Brain microvascular endothelial cell (primary cell): Measurements from ENCODE around the gene SSBP2.

Experiments used
- DNase-seq: peaks from one replicate; pipeline ENCODE4 v3.0.0-alpha.2; 2020
- H3K27ac ChIP-seq: fragments of 250-450 bp; sonication (Bioruptor Pico); 2 replicates; pipeline ENCODE4 v1.5.1; 2020; ENCODE audit warnings: mild to moderate bottlenecking, moderate library complexity
- H3K27me3 ChIP-seq: fragments of 250-450 bp; sonication (Bioruptor Pico); replicated peaks from 2 replicates; pipeline ENCODE4 v1.5.1; 2020; ENCODE audit warnings: mild to moderate bottlenecking
- H3K36me3 ChIP-seq: fragments of 250-450 bp; sonication (Bioruptor Pico); replicated peaks from 2 replicates; pipeline ENCODE4 v1.5.1; 2020; ENCODE audit warnings: mild to moderate bottlenecking
- H3K4me3 ChIP-seq: 2 replicates; pipeline ENCODE4 v1.5.1; 2011; ENCODE audit warnings: low read depth, mild to moderate bottlenecking, control low read depth, low read length, moderate library complexity
- in situ Hi-C: cut with HindIII; loops from 2 replicates; pipeline ENCODE4 v1.10.0; 2017; ENCODE audit warnings: low sequenced_read_pairs, low pct_ligation_motif_present
- TF ChIP-seq, protein P1 (sequence below): IDR thresholded peaks from 2 replicates; pipeline ENCODE4 v1.5.1; 2011; ENCODE audit warnings: low read depth, mild to moderate bottlenecking, moderate library complexity, low read length, control low read depth, inconsistent platforms; ENCODE audit errors: missing control alignments

SSBP2 gene

DNA sequence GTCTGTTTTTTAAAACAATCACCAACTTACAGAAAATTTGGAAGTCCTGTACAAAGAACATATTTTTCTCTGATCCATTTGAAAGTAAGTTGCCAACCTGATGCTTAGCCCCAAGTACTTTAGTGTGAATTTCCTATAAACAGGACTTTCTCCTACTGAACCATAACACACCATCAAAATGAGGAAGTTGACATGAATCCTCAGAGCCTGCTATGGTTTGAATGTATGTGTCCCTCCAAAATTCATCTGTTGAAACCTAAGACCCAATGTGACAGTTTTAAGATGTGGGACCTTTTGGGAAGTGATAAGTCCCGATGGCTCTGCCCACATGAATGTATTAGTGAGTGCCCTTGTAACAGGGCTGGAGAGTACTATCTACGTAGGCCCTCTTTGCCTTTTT lies 350.5 kb downstream of the SSBP2 start:
- Histone ChIP-seq H3K36me3 (no peaks in the 10 kb centered on the region), H3K27ac (no peak overlapping the region), H3K27me3 (no peaks in the 10 kb centered on the region), H3K4me3 (no peak overlapping the region)
- no peak for DNase-seq
- TF ChIP-seq, protein P1, sequence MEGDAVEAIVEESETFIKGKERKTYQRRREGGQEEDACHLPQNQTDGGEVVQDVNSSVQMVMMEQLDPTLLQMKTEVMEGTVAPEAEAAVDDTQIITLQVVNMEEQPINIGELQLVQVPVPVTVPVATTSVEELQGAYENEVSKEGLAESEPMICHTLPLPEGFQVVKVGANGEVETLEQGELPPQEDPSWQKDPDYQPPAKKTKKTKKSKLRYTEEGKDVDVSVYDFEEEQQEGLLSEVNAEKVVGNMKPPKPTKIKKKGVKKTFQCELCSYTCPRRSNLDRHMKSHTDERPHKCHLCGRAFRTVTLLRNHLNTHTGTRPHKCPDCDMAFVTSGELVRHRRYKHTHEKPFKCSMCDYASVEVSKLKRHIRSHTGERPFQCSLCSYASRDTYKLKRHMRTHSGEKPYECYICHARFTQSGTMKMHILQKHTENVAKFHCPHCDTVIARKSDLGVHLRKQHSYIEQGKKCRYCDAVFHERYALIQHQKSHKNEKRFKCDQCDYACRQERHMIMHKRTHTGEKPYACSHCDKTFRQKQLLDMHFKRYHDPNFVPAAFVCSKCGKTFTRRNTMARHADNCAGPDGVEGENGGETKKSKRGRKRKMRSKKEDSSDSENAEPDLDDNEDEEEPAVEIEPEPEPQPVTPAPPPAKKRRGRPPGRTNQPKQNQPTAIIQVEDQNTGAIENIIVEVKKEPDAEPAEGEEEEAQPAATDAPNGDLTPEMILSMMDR, result no peak
- in situ Hi-C loops, result no loop called here

DNA sequence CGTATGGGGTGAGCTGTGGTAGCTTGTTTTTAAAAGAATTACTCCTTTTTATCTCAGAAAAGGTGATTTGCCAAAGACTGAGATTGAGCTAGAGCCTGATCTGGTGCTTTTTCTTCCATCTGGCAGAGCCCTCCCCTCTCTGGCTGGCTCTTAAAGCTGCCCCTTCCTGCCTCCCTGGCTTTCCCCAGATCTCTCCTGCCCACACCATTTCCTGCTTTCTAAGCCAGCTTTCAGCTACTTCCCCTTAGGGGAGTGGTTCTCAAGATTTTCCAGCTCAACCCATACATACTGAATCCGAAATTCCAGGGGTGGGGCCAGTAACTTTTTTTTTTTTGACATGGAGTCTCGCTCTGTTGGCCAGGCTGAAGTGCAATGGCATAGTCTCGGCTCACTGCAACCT lies 352.2 kb downstream of the SSBP2 start:
- TF ChIP-seq, protein P1, result no peak
- DNase-seq, result no peak

DNA sequence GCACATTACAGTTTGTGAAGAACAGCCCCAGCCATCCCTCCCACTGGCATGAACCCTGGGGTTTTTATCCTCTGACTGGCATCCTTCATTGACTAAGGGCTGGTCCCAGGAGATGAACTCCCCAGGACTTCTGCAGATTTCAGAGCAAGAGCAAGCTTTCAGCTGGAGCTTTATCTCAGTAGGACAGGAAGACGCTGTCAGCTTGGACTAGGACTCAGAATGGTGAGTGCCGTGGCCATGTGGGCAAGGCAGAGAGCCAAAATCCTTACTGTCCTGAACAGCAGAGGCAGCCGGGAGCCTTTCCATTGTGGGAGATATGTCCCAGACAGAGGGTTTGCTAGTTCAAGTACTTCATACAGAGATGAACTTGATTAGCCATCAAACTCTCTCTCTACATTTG lies 353.7 kb downstream of the SSBP2 start:
- TF ChIP-seq, protein P1, result no peak
- DNase-seq, result peak; percentile 43
- Histone ChIP-seq H3K4me3 (no peak overlapping the region), H3K27ac (no peak overlapping the region), H3K27me3 (no peaks in the 10 kb centered on the region), H3K36me3 (no peaks in the 10 kb centered on the region)
- in situ Hi-C loops, result no loop called here

More for the DNA sequence above, 352.2 kb downstream of the SSBP2 start:
- H3K36me3 ChIP-seq, result no peaks in the 10 kb centered on the region
- in situ Hi-C loops, result no loop called here
- no peak overlapping the region for H3K27ac ChIP-seq
- no peak overlapping the region for H3K4me3 ChIP-seq
- H3K27me3 ChIP-seq, result no peaks in the 10 kb centered on the region

DNA sequence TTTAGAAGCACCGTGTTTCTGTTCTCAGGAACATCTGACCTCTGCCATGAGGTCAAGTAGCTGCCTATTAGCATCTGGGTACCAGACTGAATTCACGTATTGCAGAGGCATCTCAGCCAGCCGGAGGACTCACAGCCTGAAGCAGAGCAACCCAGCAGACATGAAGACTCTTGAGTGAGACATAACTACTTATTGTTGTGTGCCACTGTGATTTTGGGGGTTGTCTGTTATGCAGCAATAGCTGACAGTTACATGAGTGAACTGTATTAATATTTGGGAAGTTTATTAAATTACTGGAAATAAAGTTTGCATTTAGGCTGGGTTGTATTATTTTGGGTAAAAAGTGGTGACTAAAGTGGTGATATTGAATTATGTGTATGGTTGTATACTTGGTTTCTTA lies 355.6 kb downstream of the SSBP2 start:
- in situ Hi-C loops, result no loop called here
- DNase-seq, result no peak
- H3K36me3 ChIP-seq, result no peaks in the 10 kb centered on the region
- no peak overlapping the region for H3K4me3 ChIP-seq
- TF ChIP-seq, protein P1, result no peak
- no peak overlapping the region for H3K27ac ChIP-seq
- no peaks in the 10 kb centered on the region for H3K27me3 ChIP-seq

DNA sequence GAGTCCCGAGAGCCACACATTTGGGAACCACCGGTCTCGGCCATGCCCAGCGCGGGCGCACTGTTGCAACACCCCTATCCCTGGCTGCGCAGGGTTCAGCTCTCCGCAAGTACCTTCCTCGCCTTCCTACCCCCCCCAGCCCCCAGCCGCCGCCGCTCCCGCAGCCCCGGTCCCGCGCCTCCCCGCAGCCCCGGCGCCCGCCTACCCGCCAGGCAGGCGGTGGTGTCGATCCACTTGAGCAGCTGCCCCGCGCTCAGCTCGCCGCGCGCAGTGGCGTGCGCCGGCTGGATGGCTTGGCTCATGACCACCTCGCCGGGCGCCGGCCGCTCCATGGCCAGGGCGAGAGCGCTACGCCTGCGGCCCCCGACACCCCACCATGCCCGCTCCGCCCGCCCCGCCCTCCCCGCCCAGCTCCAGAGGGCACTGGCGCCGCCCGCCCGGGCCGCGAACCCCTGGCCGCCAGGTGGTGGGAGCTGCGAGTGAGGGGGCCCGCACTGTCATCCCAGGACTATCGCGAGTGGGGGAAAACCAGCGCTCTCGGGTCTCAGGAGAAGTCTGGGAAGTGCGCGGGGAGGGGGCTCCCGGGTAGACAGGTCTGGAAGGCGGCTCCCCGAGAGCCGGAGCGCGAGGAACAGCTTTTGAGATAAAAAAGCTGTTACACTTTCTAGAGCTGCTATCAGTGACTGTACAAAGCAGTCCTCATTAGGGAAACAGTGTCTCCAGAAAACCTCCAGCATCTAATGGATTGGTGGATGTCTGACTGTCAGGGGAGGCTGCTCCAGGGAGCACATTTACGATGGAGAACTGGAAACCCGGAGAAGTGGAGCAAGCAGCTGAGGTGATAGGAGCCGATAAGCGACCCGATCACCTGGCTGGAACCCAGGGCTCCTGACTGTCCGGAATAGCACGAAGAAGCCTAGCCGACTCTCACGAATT lies 356.8 kb downstream of the SSBP2 start, which contains the start of gene ACOT12:
TSS of gene ACOT12 (minus strand) at position 352 of the 936 bp plus-strand sequence. CDS start at position 332, 20 bp downstream.
- in situ Hi-C loops, result no loop called here
- DNase-seq, result peak; percentile 4
- TF ChIP-seq, protein P1, result no peak
- Histone ChIP-seq H3K36me3 (no peaks in the 10 kb centered on the region), H3K4me3 (peak within 1 kb of the TSS; percentile 52), H3K27me3 (no peaks in the 10 kb centered on the region), H3K27ac (no peak within 1 kb of the TSS)
